PC-9 (cell line): ENCODE results near the gene KL.

Experiments used
- CTCF ChIP-seq: fragments of 200-600 bp; sonication (generic); conservative IDR thresholded peaks from 2 replicates; pipeline ENCODE4 v1.6.1; 2017; ENCODE audit warnings: mixed run types, antibody characterized with exemption, mild to moderate bottlenecking, moderate library complexity
- EZH2 ChIP-seq: fragments of 200-600 bp; sonication (generic); IDR thresholded peaks from 2 replicates; pipeline ENCODE4 v1.8.0; 2017; ENCODE audit warnings: antibody characterized with exemption, low read depth

- TF ChIP-seq EZH2 (no peak), CTCF (no peak)
Measured at GRCh38 chr13:32993145-32993544, 23.1 kb upstream of the KL start.
